ACC112 (cell line): ENCODE results near the gene PTPRM.

Experiments
- H2AFZ ChIP-seq: fragments of 200-600 bp; sonication (generic); one replicate; pipeline ENCODE4 v1.6.0; 2017; ENCODE audit warnings: antibody characterized with exemption, low read length; ENCODE audit not compliant: unreplicated experiment
- H3K27ac ChIP-seq: fragments of 200-600 bp; sonication (generic); 2 replicates; pipeline ENCODE4 v1.5.1; 2014; ENCODE audit warnings: low read depth, mild to moderate bottlenecking, antibody characterized with exemption, low read length, moderate library complexity
- H3K27me3 ChIP-seq: fragments of 200-600 bp; sonication (generic); 2 replicates; pipeline ENCODE4 v1.6.1; 2014; ENCODE audit warnings: mild to moderate bottlenecking, antibody characterized with exemption, low read length, moderate library complexity, mixed read lengths; ENCODE audit not compliant: insufficient read depth
- H3K36me3 ChIP-seq: fragments of 200-600 bp; sonication (generic); 2 replicates; pipeline ENCODE4 v1.6.1; 2016; ENCODE audit warnings: mild to moderate bottlenecking, antibody characterized with exemption, low read length, moderate library complexity, mixed read lengths; ENCODE audit not compliant: insufficient read depth
- H3K4me1 ChIP-seq: fragments of 200-600 bp; sonication (generic); one replicate; pipeline ENCODE4 v1.6.1; 2016; ENCODE audit warnings: low read length, mixed read lengths; ENCODE audit not compliant: insufficient read depth, unreplicated experiment, control insufficient read depth
- H3K4me3 ChIP-seq: fragments of 200-600 bp; sonication (generic); 2 replicates; pipeline ENCODE4 v1.5.1; 2014; ENCODE audit warnings: mild to moderate bottlenecking, low read depth, low read length
- H3K79me2 ChIP-seq: fragments of 200-600 bp; sonication (generic); one replicate; pipeline ENCODE4 v1.6.0; 2016; ENCODE audit warnings: low read length; ENCODE audit not compliant: control insufficient read depth, unreplicated experiment, insufficient read depth

The PTPRM gene

DNA sequence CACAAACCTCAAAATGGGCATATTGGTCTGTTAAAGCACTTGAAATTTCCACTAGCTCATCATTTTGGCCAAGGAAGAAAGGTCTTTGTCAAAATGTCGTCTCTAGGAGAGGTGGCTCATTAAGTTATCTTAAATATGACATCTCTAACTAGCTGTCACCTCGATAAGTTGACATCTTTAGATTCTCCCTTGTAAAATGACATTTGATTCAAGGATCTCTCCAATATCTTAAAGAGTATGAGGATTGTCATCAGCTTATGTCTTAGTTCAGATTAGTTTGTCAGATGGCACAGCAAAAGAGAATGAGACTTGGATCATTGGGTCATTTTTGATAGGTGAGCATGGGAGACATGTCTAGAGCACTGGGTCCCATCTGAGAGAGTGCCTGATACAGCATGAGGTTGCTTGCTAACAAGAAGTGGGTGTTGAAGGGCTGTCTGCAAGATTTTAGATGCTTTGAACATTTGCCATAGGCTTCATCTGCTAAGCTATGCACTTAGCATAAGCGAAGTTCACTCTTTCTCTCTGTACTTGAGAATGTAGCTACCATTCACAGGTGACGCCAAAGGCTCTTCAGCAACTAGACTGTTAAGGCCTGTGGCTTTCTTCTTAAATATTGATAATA is 12.9 kb downstream of the PTPRM start:
- no peaks in the 10 kb centered on the region for H3K27me3 ChIP-seq
- H3K4me3 ChIP-seq: peak overlapping the region; percentile 20; the same call in 1 of the 2 replicates
- peaks cover 52% of the 10 kb centered on the region for H3K79me2 ChIP-seq
- H2AFZ ChIP-seq: no peak overlapping the region
- peak overlapping the region; percentile 55 for H3K27ac ChIP-seq
- H3K36me3 ChIP-seq: 0 out of 2 replicates have a peak, but pooled peaks cover 5% of the 10 kb centered on the region
- peaks cover 48% of the 10 kb centered on the region for H3K4me1 ChIP-seq

DNA sequence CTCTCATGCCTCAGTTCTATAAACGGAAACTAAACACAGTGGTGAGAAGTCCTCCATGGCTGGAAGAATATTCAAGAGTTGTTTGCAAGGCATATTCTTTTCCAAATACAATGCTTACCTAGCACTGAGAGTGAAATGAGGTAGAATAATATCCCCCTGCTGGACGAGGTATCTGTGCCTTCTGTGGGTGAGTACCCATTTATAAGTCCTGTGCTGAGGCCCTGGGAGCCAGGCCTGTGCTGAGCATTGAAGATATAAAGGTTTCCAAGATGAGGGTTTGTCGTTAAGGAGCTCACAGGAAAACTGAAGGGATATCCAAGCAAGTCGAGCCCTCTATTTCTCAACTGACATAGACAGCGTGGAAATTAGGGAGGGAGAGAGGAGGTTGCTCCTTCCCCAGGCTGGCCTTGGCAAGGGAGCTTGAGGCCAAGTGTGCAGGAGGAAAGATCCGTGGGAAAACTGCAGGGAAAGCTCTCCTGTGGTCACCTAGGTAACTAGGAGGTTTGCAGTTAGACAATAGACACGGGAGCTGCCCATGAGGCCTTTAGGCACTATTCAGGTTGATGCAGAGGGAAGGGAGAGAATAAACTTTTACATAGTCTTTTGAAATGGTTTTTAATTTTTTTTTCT is 17.6 kb downstream of the PTPRM start:
- no peaks in the 10 kb centered on the region for H3K27me3 ChIP-seq
- peaks cover 53% of the 10 kb centered on the region for H3K79me2 ChIP-seq
- H3K4me1 ChIP-seq: peaks cover 4% of the 10 kb centered on the region
- H3K27ac ChIP-seq: no peak overlapping the region
- H3K36me3 ChIP-seq: 0 out of 2 replicates have a peak, but pooled peaks cover 5% of the 10 kb centered on the region
- no peak overlapping the region for H3K4me3 ChIP-seq
- no peak overlapping the region for H2AFZ ChIP-seq

DNA sequence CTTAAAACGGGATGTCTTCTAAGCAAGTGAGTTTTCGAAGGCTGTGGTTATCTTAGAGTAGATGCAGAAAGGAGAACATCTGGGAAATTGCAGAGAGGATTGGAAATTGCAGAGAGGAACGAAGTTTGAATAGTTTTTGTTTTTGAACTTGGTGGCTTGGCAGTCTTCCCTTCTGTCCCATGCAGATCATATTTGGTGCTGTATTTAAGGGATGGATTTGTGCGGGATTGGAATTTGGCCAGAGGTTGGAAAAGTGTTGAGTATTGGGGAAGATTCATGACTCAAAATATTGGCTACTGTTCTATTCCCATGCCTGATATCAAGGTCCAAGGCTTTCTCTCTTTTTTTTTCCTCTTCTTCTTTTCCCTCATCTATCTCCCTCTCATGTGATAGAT is 18.2 kb downstream of the PTPRM start:
- Histone ChIP-seq H3K27ac (no peak overlapping the region), H2AFZ (no peak overlapping the region), H3K4me3 (no peak overlapping the region), H3K27me3 (no peaks in the 10 kb centered on the region), H3K36me3 (0 out of 2 replicates have a peak, but pooled peaks cover 5% of the 10 kb centered on the region), H3K79me2 (peaks cover 53% of the 10 kb centered on the region), H3K4me1 (peaks cover 2% of the 10 kb centered on the region)

DNA sequence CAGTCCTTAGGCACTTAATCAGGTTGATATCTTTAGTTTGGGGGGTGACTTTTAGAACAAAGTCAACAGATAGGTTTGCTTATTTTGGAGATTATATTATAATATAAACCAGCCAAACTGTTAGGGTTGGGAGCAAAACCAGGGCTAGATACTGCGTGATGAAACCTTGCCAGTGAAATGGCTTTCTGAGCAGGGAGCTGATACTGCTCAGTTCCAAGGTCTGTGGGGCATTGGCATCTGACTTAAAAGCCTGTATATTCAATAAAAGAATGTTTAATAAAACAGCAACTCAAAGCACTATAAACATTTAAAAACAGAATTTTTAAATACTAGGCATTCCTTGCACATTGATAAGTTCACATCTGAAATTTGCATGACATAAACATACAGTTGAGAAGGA is 19.3 kb downstream of the PTPRM start:
- no peak overlapping the region for H3K27ac ChIP-seq
- no peak overlapping the region for H2AFZ ChIP-seq
- H3K27me3 ChIP-seq: no peaks in the 10 kb centered on the region
- H3K4me1 ChIP-seq: peaks cover 13% of the 10 kb centered on the region
- H3K4me3 ChIP-seq: no peak overlapping the region
- H3K36me3 ChIP-seq: 0 out of 2 replicates have a peak, but pooled peaks cover 5% of the 10 kb centered on the region
- H3K79me2 ChIP-seq: peaks cover 51% of the 10 kb centered on the region

DNA sequence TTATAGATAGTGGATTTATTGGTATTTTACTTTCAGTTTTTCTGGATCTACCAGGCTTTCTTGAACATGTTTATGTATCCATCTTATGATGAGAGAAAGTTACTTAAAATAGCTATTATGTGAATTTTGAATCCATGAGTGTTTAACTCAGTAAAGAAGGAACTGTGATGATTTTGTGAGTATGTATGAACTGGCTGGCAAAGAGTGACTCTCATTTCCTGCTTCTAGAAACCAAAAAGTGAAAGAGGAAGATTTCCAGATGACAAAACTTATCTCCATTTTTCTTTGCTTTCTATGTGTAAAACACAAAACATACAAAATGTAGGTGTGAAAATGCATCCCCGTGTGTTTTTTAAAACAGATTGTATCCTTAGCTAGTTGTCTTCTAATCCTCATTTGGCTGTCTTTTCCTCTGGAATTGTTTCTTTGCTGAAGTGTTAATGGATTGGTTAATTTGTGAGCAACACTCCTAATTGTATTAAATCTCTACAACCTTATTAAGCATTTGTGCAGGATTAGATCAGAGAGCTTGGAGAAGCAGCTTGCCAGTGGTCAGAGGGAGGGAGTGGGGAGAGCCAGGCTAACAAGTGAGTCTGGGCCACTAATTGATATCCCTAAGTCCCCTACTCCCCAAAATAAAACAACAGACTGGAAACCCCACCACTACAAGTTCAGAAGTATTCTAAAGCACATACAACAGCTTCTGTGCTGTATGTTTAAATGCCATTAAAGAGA is 23.9 kb downstream of the PTPRM start:
- Histone ChIP-seq H2AFZ (peak overlapping the region; percentile 87), H3K4me1 (peaks cover 17% of the 10 kb centered on the region), H3K4me3 (peak overlapping the region; percentile 60), H3K27me3 (no peaks in the 10 kb centered on the region), H3K27ac (peak overlapping the region; percentile 48), H3K36me3 (no peaks in the 10 kb centered on the region), H3K79me2 (peaks cover 54% of the 10 kb centered on the region)

DNA sequence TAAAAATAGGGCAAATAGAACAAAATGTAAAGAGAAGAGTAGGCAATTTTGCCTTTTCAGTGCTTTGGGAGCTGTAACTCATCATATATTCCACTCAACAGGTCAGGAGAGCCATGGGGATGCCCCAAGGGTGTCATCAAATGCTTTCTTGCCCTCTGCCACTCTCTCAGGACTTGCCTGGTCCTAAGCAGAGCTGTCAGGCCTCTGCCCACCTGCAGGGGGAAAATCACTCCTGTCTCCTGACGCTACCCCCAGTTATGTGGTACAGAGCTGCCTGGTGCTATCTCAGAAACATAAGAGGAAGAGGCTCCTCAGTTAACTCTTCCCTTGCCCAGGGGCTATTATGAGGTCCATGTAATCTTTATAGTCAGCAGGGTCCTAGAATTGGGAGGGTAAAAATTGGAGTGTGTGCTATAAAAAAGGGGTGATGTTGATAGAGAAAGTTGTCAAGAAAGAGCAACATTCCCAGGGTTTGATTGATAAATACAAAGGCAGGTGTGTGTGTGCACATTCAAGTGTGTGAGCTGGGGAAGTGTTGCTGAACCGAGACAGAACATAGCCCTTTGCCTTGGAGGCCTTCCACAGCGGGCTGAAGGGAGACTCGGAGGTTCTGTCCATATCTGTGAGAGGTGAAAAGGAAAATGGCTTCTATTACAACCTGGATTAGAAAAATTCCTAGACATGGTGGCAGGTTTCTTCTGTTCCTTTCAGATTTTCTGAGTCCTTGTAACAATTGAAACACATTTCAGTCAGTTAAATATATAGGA is 25.4 kb downstream of the PTPRM start:
- Histone ChIP-seq H2AFZ (no peak overlapping the region), H3K27ac (no peak overlapping the region), H3K79me2 (peaks cover 53% of the 10 kb centered on the region), H3K27me3 (no peaks in the 10 kb centered on the region), H3K36me3 (no peaks in the 10 kb centered on the region), H3K4me3 (no peak overlapping the region), H3K4me1 (peaks cover 24% of the 10 kb centered on the region)

DNA sequence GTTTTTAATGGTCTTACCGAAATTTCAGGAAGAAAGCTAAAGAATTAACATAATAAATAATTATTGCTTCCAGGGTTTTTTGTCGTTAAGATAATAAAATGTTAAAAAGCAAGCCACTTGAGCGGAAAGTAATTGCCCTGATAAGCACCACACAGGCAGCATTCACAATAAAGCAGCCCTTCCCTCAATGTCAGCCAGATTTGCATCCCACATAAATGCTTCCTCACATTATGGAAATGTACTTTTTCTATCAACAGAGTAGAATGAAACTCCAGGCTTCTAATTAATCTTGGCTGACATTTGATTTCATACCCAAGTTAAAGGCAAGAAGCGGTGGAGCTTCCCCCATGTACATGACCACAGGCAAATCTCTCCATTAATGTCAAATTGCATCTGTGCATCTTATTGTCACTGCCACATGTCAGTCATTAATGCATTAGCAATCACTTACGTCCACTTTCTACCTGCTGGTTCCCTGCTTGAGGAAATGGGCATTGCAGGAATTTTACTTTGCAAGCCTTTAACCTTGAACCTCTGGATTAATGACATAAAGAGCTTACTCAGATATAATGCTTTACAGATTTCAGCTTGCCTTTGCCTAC is 26.2 kb downstream of the PTPRM start:
- no peak overlapping the region for H3K4me3 ChIP-seq

DNA sequence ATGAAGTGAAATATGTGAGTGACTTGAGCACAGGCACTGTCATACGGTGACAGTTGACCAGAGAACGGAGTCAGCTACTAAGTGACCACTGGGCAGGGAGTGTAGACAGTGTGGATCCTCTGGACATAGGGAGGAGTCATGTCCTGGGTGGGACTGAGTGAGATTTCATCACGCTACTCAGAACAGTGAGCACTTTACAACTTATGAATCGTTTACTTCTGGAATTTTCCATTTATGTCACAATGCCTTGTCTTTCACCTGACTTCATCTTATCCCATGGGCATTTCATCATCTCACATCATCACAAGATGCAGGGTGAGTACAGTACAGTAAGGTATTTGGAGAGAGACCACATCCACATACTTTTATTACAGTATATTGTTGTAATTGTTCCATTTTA is 29.0 kb downstream of the PTPRM start:
- peaks cover 47% of the 10 kb centered on the region for H3K79me2 ChIP-seq
- H3K36me3 ChIP-seq: no peaks in the 10 kb centered on the region
- H3K27me3 ChIP-seq: no peaks in the 10 kb centered on the region
- no peak overlapping the region for H3K4me3 ChIP-seq
- H3K27ac ChIP-seq: no peak overlapping the region
- no peak overlapping the region for H2AFZ ChIP-seq
- H3K4me1 ChIP-seq: peaks cover 36% of the 10 kb centered on the region

More for the DNA sequence above, 26.2 kb downstream of the PTPRM start:
- H3K79me2 ChIP-seq: peaks cover 55% of the 10 kb centered on the region
- no peak overlapping the region for H2AFZ ChIP-seq
- no peaks in the 10 kb centered on the region for H3K27me3 ChIP-seq
- peaks cover 30% of the 10 kb centered on the region for H3K4me1 ChIP-seq
- H3K27ac ChIP-seq: no peak overlapping the region
- H3K36me3 ChIP-seq: no peaks in the 10 kb centered on the region

DNA sequence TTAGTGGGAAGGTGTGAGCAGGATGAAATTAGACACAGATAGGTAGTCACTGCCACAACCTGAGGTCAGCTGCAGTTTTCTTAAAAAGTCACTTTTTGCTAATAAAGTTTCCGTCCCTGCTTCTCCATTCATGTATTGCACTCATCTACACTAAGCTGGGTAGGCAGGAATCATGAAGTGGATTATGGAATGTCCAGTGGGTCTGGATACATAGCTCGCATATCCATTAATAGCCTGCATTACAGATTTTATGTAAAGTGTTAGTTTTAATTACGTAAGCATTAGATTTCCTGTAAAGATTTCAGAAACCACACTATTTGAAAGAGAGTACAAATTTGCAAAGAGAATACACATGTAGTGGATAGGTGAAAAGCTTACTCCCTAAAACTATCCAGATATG is 30.4 kb downstream of the PTPRM start:
- H3K27ac ChIP-seq: no peak overlapping the region

More for the DNA sequence above, 30.4 kb downstream of the PTPRM start:
- Histone ChIP-seq H2AFZ (no peak overlapping the region), H3K4me1 (peaks cover 43% of the 10 kb centered on the region), H3K36me3 (no peaks in the 10 kb centered on the region), H3K4me3 (no peak overlapping the region), H3K27me3 (no peaks in the 10 kb centered on the region), H3K79me2 (peaks cover 46% of the 10 kb centered on the region)
